Measurements from ENCODE around the gene SPO11. TPM values are rescaled to one million over a fixed set of nuclear protein-coding genes. Genes with fewer than 3 reads are reported as not detected.

The SPO11 gene
- polyA plus RNA-seq, 1 donor from 2014 or later, result not detected

DNA sequence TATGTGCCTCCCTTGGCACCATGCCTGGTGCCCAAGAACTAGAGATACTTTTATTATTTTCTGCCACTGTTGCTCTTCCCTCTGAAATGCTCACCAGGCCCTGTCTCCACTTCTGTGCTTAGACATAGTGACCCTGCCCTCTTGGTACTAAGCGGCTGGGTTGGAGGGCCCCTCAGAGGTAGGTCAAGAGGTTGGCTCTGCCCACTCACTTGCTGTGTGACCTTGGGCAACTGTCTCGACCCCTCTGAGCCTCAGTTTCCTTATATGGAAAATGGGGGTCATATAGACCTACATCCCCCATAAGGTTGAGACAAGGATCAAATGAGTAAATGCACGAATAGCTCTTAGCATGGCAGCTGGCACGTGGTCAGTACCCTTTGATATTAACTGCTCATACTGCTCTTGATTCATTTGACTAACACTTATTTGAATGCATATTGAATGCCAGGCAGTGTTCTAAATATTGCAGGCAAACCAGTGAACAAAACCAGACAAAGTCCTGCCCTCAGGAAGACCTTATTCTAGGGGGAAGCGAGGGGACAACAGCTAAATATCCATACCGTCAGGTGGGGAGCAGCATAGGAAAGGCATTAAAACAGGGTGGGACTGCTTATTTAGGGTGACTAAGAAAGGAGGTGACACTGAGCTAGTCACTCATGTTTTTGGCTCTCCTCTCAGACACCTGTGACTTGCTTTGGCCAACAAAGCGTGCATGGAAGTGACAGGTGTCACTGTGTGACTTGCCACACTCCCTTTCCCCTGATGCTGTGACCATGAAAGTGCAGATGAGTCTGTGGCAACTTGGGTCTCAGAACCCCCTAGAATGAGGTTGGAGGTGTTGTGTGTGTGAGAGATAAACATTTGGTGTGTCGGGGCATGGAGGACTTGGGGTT lies 14.3 kb upstream of the SPO11 start:
- no peaks in the 10 kb centered on the region for H3K9me2 ChIP-seq (ENCODE audit: insufficient read depth, low read length)
- no peaks in the 10 kb centered on the region for H4K20me1 ChIP-seq (ENCODE audit: insufficient read depth)
- H3K36me3 ChIP-seq (ENCODE audit: insufficient read depth, low read length), result no peaks in the 10 kb centered on the region
- no peak overlapping the region for H2AFZ ChIP-seq (ENCODE audit: low read depth, low read length)
- no peaks in the 10 kb centered on the region for H3K27me3 ChIP-seq (ENCODE audit: insufficient read depth, low read depth, low read length)
- no peaks in the 10 kb centered on the region for H3K79me2 ChIP-seq (replicated peaks; ENCODE audit: insufficient read depth, low read length)
- TF ChIP-seq POLR2AphosphoS5 (IDR thresholded peaks at IDR 0.05) (no peak), SMC3 (conservative IDR thresholded peaks at IDR 0.05; ENCODE audit: poor library complexity) (no peak), EP300 (conservative IDR thresholded peaks at IDR 0.05; ENCODE audit: poor library complexity, severe bottlenecking) (no peak), MXI1 (conservative IDR thresholded peaks at IDR 0.05; ENCODE audit: poor library complexity, severe bottlenecking) (no peak), REST (IDR thresholded peaks at IDR 0.05; ENCODE audit: borderline replicate concordance) (no peak), EZH2 (IDR thresholded peaks at IDR 0.05; ENCODE audit: borderline replicate concordance, insufficient read depth, low read length, poor library complexity, severe bottlenecking) (no peak), RAD21 (conservative IDR thresholded peaks at IDR 0.05) (no peak), TAF1 (IDR thresholded peaks at IDR 0.05; ENCODE audit: low read depth) (no peak)
- TF ChIP-seq, protein P1, sequence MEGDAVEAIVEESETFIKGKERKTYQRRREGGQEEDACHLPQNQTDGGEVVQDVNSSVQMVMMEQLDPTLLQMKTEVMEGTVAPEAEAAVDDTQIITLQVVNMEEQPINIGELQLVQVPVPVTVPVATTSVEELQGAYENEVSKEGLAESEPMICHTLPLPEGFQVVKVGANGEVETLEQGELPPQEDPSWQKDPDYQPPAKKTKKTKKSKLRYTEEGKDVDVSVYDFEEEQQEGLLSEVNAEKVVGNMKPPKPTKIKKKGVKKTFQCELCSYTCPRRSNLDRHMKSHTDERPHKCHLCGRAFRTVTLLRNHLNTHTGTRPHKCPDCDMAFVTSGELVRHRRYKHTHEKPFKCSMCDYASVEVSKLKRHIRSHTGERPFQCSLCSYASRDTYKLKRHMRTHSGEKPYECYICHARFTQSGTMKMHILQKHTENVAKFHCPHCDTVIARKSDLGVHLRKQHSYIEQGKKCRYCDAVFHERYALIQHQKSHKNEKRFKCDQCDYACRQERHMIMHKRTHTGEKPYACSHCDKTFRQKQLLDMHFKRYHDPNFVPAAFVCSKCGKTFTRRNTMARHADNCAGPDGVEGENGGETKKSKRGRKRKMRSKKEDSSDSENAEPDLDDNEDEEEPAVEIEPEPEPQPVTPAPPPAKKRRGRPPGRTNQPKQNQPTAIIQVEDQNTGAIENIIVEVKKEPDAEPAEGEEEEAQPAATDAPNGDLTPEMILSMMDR (IDR thresholded peaks at IDR 0.05; ENCODE audit: poor library complexity, severe bottlenecking), result no peak
- H3K9ac ChIP-seq (ENCODE audit: low read length), result no peak overlapping the region
- no peak overlapping the region for H3K4me2 ChIP-seq (ENCODE audit: low read length)
- no peaks in the 10 kb centered on the region for H3F3A ChIP-seq (ENCODE audit: insufficient read depth, low read length, poor library complexity, severe bottlenecking)
- no peaks in the 10 kb centered on the region for H3K9me3 ChIP-seq (ENCODE audit: low read length)
- no peak overlapping the region for H3K27ac ChIP-seq (ENCODE audit: low read length)
- no peak overlapping the region for H3K4me3 ChIP-seq (ENCODE audit: low read length)

- Histone ChIP-seq H3K27me3 (ENCODE audit: insufficient read depth, low read depth, low read length) (no peaks in the 10 kb centered on the region), H3F3A (ENCODE audit: insufficient read depth, low read length, poor library complexity, severe bottlenecking) (no peaks in the 10 kb centered on the region)
Measured at GRCh38 chr20:57315976-57316480, 13.6 kb upstream of the SPO11 start.

More at GRCh38 chr20:57315976-57316480, 13.6 kb upstream of the SPO11 start:
- no peaks in the 10 kb centered on the region for H3K9me2 ChIP-seq (ENCODE audit: insufficient read depth, low read length)
- H3K4me3 ChIP-seq (ENCODE audit: low read length), result no peak overlapping the region
- H3K79me2 ChIP-seq (replicated peaks; ENCODE audit: insufficient read depth, low read length), result no peaks in the 10 kb centered on the region
- no peaks in the 10 kb centered on the region for H3K9me3 ChIP-seq (ENCODE audit: low read length)
- no peak overlapping the region for H3K9ac ChIP-seq (ENCODE audit: low read length)
- H2AFZ ChIP-seq (ENCODE audit: low read depth, low read length), result no peak overlapping the region
- TF ChIP-seq POLR2AphosphoS5 (IDR thresholded peaks at IDR 0.05), result no peak
- no peak for TF ChIP-seq RAD21 (conservative IDR thresholded peaks at IDR 0.05)
- no peak for TF ChIP-seq TAF1 (IDR thresholded peaks at IDR 0.05; ENCODE audit: low read depth)
- no peak for TF ChIP-seq EZH2 (IDR thresholded peaks at IDR 0.05; ENCODE audit: borderline replicate concordance, insufficient read depth, low read length, poor library complexity, severe bottlenecking)
- no peak for TF ChIP-seq MXI1 (conservative IDR thresholded peaks at IDR 0.05; ENCODE audit: poor library complexity, severe bottlenecking)
- TF ChIP-seq EP300 (conservative IDR thresholded peaks at IDR 0.05; ENCODE audit: poor library complexity, severe bottlenecking), result no peak
- TF ChIP-seq, protein P1 (IDR thresholded peaks at IDR 0.05; ENCODE audit: poor library complexity, severe bottlenecking), result no peak
- TF ChIP-seq REST (IDR thresholded peaks at IDR 0.05; ENCODE audit: borderline replicate concordance), result no peak
- no peak for TF ChIP-seq SMC3 (conservative IDR thresholded peaks at IDR 0.05; ENCODE audit: poor library complexity)
- no peaks in the 10 kb centered on the region for H4K20me1 ChIP-seq (ENCODE audit: insufficient read depth)
- H3K4me2 ChIP-seq (ENCODE audit: low read length), result no peak overlapping the region
- H3K36me3 ChIP-seq (ENCODE audit: insufficient read depth, low read length), result no peaks in the 10 kb centered on the region
- no peak overlapping the region for H3K27ac ChIP-seq (ENCODE audit: low read length)
